HG03469 (cell line): ENCODE data around the gene DSCAML1.

Source experiments
- ATAC-seq: cut with Tn5 transposase; IDR thresholded peaks from one replicate; pipeline ENCODE4 v1.9.1; 2021; ENCODE audit warnings: mild to moderate bottlenecking, moderate library complexity, moderate number of reproducible peaks; ENCODE audit not compliant: unreplicated experiment

The DSCAML1 gene

GRCh38 chr11:117795638-117796455 is 1.2 kb downstream of the DSCAML1 start:
- no peak for ATAC-seq

GRCh38 chr11:117794772-117795629 is 2.0 kb downstream of the DSCAML1 start:
- ATAC-seq: no peak

- no peak for ATAC-seq
These were observed 2.9 kb downstream of the DSCAML1 start for GRCh38 chr11:117794135-117794534.

- ATAC-seq: no peak
These were observed 3.4 kb downstream of the DSCAML1 start for GRCh38 chr11:117793583-117793982.

GRCh38 chr11:117792992-117793391 is 4.0 kb downstream of the DSCAML1 start:
- ATAC-seq: no peak

GRCh38 chr11:117792241-117792640 is 4.8 kb downstream of the DSCAML1 start:
- no peak for ATAC-seq

- ATAC-seq: no peak
These were observed 6.7 kb downstream of the DSCAML1 start for GRCh38 chr11:117790279-117790678.

GRCh38 chr11:117789241-117789640 is 7.8 kb downstream of the DSCAML1 start:
- no peak for ATAC-seq

GRCh38 chr11:117786135-117786870 is 10.7 kb downstream of the DSCAML1 start:
- no peak for ATAC-seq

- ATAC-seq: no peak
These were observed 14.9 kb downstream of the DSCAML1 start for GRCh38 chr11:117782101-117782500.

GRCh38 chr11:117781627-117782026 is 15.4 kb downstream of the DSCAML1 start:
- ATAC-seq: no peak

GRCh38 chr11:117780456-117780855 is 16.6 kb downstream of the DSCAML1 start:
- ATAC-seq: no peak

GRCh38 chr11:117774553-117774952 is 22.5 kb downstream of the DSCAML1 start:
- ATAC-seq: no peak

GRCh38 chr11:117772360-117772759 is 24.7 kb downstream of the DSCAML1 start:
- ATAC-seq: no peak

GRCh38 chr11:117771841-117772240 is 25.2 kb downstream of the DSCAML1 start:
- ATAC-seq: no peak

- ATAC-seq: no peak
These were observed 25.8 kb downstream of the DSCAML1 start for GRCh38 chr11:117771197-117771596.

- ATAC-seq: no peak
These were observed 27.0 kb downstream of the DSCAML1 start for GRCh38 chr11:117770061-117770460.

- no peak for ATAC-seq
These were observed 27.5 kb downstream of the DSCAML1 start for GRCh38 chr11:117769533-117769932.

GRCh38 chr11:117768506-117768905 is 28.5 kb downstream of the DSCAML1 start:
- no peak for ATAC-seq

- ATAC-seq: no peak
These were observed 29.9 kb downstream of the DSCAML1 start for GRCh38 chr11:117767071-117767470.

GRCh38 chr11:117766576-117766975 is 30.4 kb downstream of the DSCAML1 start:
- no peak for ATAC-seq
